Measurements from ENCODE around the gene ADI1.

Gene ADI1

DNA sequence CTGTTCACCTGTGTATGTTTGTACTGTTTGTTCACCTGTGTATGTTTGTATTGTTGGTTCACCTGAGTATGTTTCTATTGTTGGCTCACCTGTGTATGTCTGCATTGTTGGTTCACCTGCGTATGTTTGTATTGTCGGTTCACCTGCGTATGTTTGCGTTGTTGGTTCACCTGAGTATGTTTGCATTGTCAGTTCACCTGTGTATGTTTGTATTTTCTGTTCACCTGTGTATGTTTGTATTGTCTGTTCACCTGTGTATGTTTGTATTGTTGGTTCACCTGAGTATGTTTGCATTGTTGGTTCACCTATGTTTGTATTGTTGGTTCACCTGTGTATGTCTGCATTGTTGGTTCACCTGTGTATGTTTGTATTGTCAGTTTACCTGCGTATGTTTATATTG lies 14.6 kb downstream of the ADI1 start:
- no peaks in the 10 kb centered on the region for H3K9me2 ChIP-seq (ENCODE audit: low read depth, low read length)
- H4K20me1 ChIP-seq (ENCODE audit: insufficient read depth, low read length): no peaks in the 10 kb centered on the region
- no peaks in the 10 kb centered on the region for H3F3A ChIP-seq (ENCODE audit: insufficient read depth, low read length)
- H3K9me3 ChIP-seq (ENCODE audit: low read length): no peaks in the 10 kb centered on the region
- no peak overlapping the region for H3K4me3 ChIP-seq (ENCODE audit: low read depth, low read length, poor library complexity, severe bottlenecking)
- TF ChIP-seq, protein P1, sequence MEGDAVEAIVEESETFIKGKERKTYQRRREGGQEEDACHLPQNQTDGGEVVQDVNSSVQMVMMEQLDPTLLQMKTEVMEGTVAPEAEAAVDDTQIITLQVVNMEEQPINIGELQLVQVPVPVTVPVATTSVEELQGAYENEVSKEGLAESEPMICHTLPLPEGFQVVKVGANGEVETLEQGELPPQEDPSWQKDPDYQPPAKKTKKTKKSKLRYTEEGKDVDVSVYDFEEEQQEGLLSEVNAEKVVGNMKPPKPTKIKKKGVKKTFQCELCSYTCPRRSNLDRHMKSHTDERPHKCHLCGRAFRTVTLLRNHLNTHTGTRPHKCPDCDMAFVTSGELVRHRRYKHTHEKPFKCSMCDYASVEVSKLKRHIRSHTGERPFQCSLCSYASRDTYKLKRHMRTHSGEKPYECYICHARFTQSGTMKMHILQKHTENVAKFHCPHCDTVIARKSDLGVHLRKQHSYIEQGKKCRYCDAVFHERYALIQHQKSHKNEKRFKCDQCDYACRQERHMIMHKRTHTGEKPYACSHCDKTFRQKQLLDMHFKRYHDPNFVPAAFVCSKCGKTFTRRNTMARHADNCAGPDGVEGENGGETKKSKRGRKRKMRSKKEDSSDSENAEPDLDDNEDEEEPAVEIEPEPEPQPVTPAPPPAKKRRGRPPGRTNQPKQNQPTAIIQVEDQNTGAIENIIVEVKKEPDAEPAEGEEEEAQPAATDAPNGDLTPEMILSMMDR (IDR thresholded peaks at IDR 0.05; ENCODE audit: low read length): no peak
- TF ChIP-seq EZH2 (IDR thresholded peaks at IDR 0.05; ENCODE audit: borderline replicate concordance, low read length): no peak
- H3K4me1 ChIP-seq (ENCODE audit: insufficient read depth, low read length, severe bottlenecking): no peaks in the 10 kb centered on the region
- peaks cover 71% of the 10 kb centered on the region for H3K36me3 ChIP-seq (ENCODE audit: insufficient read depth, low read length)
- H3K9ac ChIP-seq (ENCODE audit: low read length): no peak overlapping the region
- H3K27ac ChIP-seq (ENCODE audit: low read depth, low read length, poor library complexity, severe bottlenecking): no peak overlapping the region
- H3K79me2 ChIP-seq (ENCODE audit: insufficient read depth, low read length): 0 out of 2 replicates have a peak, but pooled peaks cover 3% of the 10 kb centered on the region
- H3K27me3 ChIP-seq (ENCODE audit: insufficient read depth, low read length): no peaks in the 10 kb centered on the region
- no peak overlapping the region for H3K4me2 ChIP-seq (ENCODE audit: low read length)
- no peak overlapping the region for H2AFZ ChIP-seq (ENCODE audit: low read length)

DNA sequence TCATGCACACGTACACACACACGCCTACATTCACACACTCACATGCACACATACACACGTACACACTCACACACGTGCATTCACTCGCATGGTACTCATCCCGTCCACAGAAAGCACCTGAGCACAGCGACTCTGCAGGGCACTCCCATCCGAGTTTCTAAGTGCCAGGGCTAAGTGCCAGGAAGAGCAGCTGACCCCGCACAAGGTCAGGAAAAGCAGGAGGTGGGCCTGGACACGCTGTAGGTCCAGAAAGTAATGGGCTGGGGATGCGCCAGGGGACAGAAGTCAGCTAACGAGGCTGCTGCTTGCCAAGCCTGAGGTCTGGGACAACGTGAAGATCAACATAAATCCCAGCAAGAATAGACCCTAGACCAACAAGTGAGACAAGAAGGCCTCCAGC lies 15.8 kb downstream of the ADI1 start:
- no peaks in the 10 kb centered on the region for H3F3A ChIP-seq (ENCODE audit: insufficient read depth, low read length)
- H3K36me3 ChIP-seq (ENCODE audit: insufficient read depth, low read length): peaks cover 76% of the 10 kb centered on the region
- H3K9me3 ChIP-seq (ENCODE audit: low read length): no peaks in the 10 kb centered on the region
- H3K9me2 ChIP-seq (ENCODE audit: low read depth, low read length): no peaks in the 10 kb centered on the region
- H3K4me3 ChIP-seq (ENCODE audit: low read depth, low read length, poor library complexity, severe bottlenecking): no peak overlapping the region
- no peak overlapping the region for H3K27ac ChIP-seq (ENCODE audit: low read depth, low read length, poor library complexity, severe bottlenecking)
- H3K27me3 ChIP-seq (ENCODE audit: insufficient read depth, low read length): no peaks in the 10 kb centered on the region
- no peak overlapping the region for H3K9ac ChIP-seq (ENCODE audit: low read length)
- TF ChIP-seq, protein P1 (IDR thresholded peaks at IDR 0.05; ENCODE audit: low read length): no peak
- TF ChIP-seq EZH2 (IDR thresholded peaks at IDR 0.05; ENCODE audit: borderline replicate concordance, low read length): no peak
- H4K20me1 ChIP-seq (ENCODE audit: insufficient read depth, low read length): no peaks in the 10 kb centered on the region
- H3K79me2 ChIP-seq (ENCODE audit: insufficient read depth, low read length): 0 out of 2 replicates have a peak, but pooled peaks cover 3% of the 10 kb centered on the region
- H2AFZ ChIP-seq (ENCODE audit: low read length): no peak overlapping the region
- no peaks in the 10 kb centered on the region for H3K4me1 ChIP-seq (ENCODE audit: insufficient read depth, low read length, severe bottlenecking)
- H3K4me2 ChIP-seq (ENCODE audit: low read length): no peak overlapping the region

DNA sequence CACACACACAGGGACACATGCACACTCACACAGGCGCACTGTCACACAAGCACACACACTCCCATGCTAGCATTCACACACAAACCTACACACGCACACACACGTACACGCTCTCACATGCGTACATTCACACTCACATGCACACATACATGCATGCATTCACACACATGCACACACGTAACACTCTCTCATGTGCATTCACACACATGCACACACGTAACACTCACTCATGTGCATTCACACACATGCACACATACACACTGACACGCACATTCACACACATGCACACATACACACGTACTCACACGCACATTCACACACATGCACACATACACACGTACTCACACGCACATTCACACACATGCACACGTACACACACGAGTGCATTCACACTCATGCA lies 16.3 kb downstream of the ADI1 start:
- Histone ChIP-seq H3K9ac (ENCODE audit: low read length) (no peak overlapping the region), H3K4me3 (ENCODE audit: low read depth, low read length, poor library complexity, severe bottlenecking) (no peak overlapping the region), H3K36me3 (ENCODE audit: insufficient read depth, low read length) (peaks cover 78% of the 10 kb centered on the region), H2AFZ (ENCODE audit: low read length) (no peak overlapping the region), H3K27ac (ENCODE audit: low read depth, low read length, poor library complexity, severe bottlenecking) (no peak overlapping the region), H3K27me3 (ENCODE audit: insufficient read depth, low read length) (no peaks in the 10 kb centered on the region), H4K20me1 (ENCODE audit: insufficient read depth, low read length) (no peaks in the 10 kb centered on the region), H3K4me2 (ENCODE audit: low read length) (no peak overlapping the region), H3K9me3 (ENCODE audit: low read length) (no peaks in the 10 kb centered on the region), H3K9me2 (ENCODE audit: low read depth, low read length) (no peaks in the 10 kb centered on the region), H3F3A (ENCODE audit: insufficient read depth, low read length) (no peaks in the 10 kb centered on the region), H3K79me2 (ENCODE audit: insufficient read depth, low read length) (0 out of 2 replicates have a peak, but pooled peaks cover 3% of the 10 kb centered on the region), H3K4me1 (ENCODE audit: insufficient read depth, low read length, severe bottlenecking) (no peaks in the 10 kb centered on the region)
- TF ChIP-seq EZH2 (IDR thresholded peaks at IDR 0.05; ENCODE audit: borderline replicate concordance, low read length): no peak
- TF ChIP-seq, protein P1 (IDR thresholded peaks at IDR 0.05; ENCODE audit: low read length): no peak
